Vagina (tissue), 2 donors: Measurements from ENCODE around the gene BMERB1.
"Not testable (repeated sequence)": the region's sequence is repeated elsewhere in the genome, so short reads cannot be mapped to it uniquely, and the experiment has no call there.

Experiments used
- POLR2A ChIP-seq, 2 donors: fragments of 450-650 bp; IDR thresholded peaks; one replicate each; pipeline ENCODE4 v1.6.1; 2017; ENCODE audit warnings: antibody characterized with exemption in 2 of 2, mild to moderate bottlenecking in 2 of 2, moderate library complexity in 2 of 2
- TF ChIP-seq, protein P1 (sequence below), 3 experiments: fragments of 450-650 bp in 2 of 3; fragments of 200-600 bp in 1 of 3; sonication (generic) in 1 of 3; IDR thresholded peaks; one replicate each; pipeline ENCODE4 v1.5.1; 2017 to 2019; ENCODE audit warnings: antibody characterized with exemption in 3 of 3, mild to moderate bottlenecking in 2 of 3, moderate library complexity in 2 of 3

DNA sequence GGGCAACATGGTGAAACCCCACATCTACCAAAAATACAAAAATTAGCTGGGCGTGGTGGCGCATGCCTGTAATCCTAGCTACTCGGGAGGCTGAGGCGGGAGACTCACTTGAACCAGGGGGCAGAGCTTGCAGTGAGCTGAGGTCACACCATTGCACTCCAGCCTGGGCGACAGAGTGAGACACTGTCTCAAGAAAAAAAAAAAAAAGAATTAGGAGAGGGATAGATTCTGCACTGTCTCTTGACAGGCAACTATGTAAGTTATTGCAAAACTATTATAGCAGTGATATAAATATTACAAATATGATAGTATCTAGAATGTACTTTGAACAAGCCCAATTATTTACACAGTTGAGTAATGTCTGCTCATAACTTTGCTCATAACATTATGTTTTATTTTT, 7.8 kb downstream of the BMERB1 start:
- not testable (repeated sequence) for TF ChIP-seq POLR2A (IDR thresholded peaks at IDR 0.05)
- TF ChIP-seq, protein P1, sequence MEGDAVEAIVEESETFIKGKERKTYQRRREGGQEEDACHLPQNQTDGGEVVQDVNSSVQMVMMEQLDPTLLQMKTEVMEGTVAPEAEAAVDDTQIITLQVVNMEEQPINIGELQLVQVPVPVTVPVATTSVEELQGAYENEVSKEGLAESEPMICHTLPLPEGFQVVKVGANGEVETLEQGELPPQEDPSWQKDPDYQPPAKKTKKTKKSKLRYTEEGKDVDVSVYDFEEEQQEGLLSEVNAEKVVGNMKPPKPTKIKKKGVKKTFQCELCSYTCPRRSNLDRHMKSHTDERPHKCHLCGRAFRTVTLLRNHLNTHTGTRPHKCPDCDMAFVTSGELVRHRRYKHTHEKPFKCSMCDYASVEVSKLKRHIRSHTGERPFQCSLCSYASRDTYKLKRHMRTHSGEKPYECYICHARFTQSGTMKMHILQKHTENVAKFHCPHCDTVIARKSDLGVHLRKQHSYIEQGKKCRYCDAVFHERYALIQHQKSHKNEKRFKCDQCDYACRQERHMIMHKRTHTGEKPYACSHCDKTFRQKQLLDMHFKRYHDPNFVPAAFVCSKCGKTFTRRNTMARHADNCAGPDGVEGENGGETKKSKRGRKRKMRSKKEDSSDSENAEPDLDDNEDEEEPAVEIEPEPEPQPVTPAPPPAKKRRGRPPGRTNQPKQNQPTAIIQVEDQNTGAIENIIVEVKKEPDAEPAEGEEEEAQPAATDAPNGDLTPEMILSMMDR (IDR thresholded peaks at IDR 0.05), result not testable (repeated sequence)
